Endothelial cell of umbilical vein (primary cell): ENCODE measurements around the gene LYRM7. TPM values are rescaled to one million over a fixed set of nuclear protein-coding genes. Genes with fewer than 3 reads are reported as not detected.

Source experiments
- BruUV-seq: library from RNA; stranded (reverse); fragments of 400-500 nt; replicated peaks from 2 replicates; lab custom pipeline; 2021; lab: Mats Ljungman, UMichigan
- CTCF ChIA-PET: fragments of 300-600, 350-600 bp; sonication (Branson Sonifier 250); formaldehyde crosslinking; loops from one replicate; lab custom pipeline; 2021; ENCODE audit warnings: antibody characterized with exemption, inconsistent platforms; lab: Charles Lee
- POLR2A ChIA-PET: fragments of 300-600, 350-600 bp; sonication (Branson Sonifier 250); formaldehyde crosslinking; loops from one replicate; lab custom pipeline; 2021; ENCODE audit warnings: antibody characterized with exemption, inconsistent platforms; lab: Charles Lee
- DNase-seq: peaks from one replicate; pipeline ENCODE4 v3.0.0-alpha.2; 2011; ENCODE audit warnings: low read depth, low spot score
- FAIRE-seq: peaks from 2 replicates; lab custom pipeline; 2011; peaks lifted over from hg19 to GRCh38; lab: Jason Lieb, UNC
- H2AFZ ChIP-seq: 2 replicates; pipeline ENCODE4 v1.6.0; 2012; ENCODE audit warnings: low read depth, low read length, control low read depth, inconsistent platforms
- H3K27ac ChIP-seq: 2 replicates; pipeline ENCODE4 v1.5.1; 2011; ENCODE audit warnings: low read depth, mild to moderate bottlenecking, control low read depth, low read length, moderate library complexity; ENCODE audit not compliant: insufficient read depth
- H3K27me3 ChIP-seq, 2 experiments: 2 replicates each; pipeline versions ENCODE4 v1.6.0 to v1.6.1; 2011; ENCODE audit warnings: low read length in 2 of 2, mixed read lengths in 1 of 2; ENCODE audit not compliant: control insufficient read depth in 2 of 2, insufficient read depth in 2 of 2
- H3K36me3 ChIP-seq, 2 experiments: 2 replicates in 1 of 2; 3 replicates in 1 of 2; pipeline ENCODE4 v1.5.1; 2011; ENCODE audit warnings: low read length in 2 of 2, mild to moderate bottlenecking in 1 of 2, moderate library complexity in 1 of 2; ENCODE audit not compliant: control insufficient read depth in 2 of 2, insufficient read depth in 2 of 2; ENCODE audit errors: extremely low read depth in 1 of 2
- H3K4me1 ChIP-seq: 3 replicates; pipeline ENCODE4 v1.5.1; 2011; ENCODE audit warnings: mild to moderate bottlenecking, low read length; ENCODE audit not compliant: control insufficient read depth, insufficient read depth; ENCODE audit errors: extremely low read depth
- H3K4me2 ChIP-seq: 2 replicates; pipeline ENCODE4 v1.6.1; 2011; ENCODE audit warnings: low read length, control low read depth, mixed read lengths; ENCODE audit not compliant: insufficient read depth
- H3K4me3 ChIP-seq, 3 experiments: fragments of 200-600 bp in 1 of 3; sonication (generic), shearing (Covaris generic) in 1 of 3; replicated peaks in 1 of 3; 2 replicates each; pipeline ENCODE4 v1.5.1; 2011 to 2016; ENCODE audit warnings: control low read depth in 3 of 3, low read length in 3 of 3, mild to moderate bottlenecking in 2 of 3, inconsistent platforms in 1 of 3, low read depth in 1 of 3, moderate library complexity in 1 of 3; ENCODE audit not compliant: insufficient read depth in 1 of 3
- H3K79me2 ChIP-seq: 2 replicates; pipeline ENCODE4 v1.6.0; 2012; ENCODE audit warnings: low read length, inconsistent platforms; ENCODE audit not compliant: control insufficient read depth, insufficient read depth
- H3K9ac ChIP-seq: replicated peaks from 2 replicates; pipeline ENCODE3; 2011; ENCODE audit warnings: low read length, control low read depth; ENCODE audit not compliant: insufficient read depth; ENCODE audit errors: extremely low read depth
- H3K9me1 ChIP-seq: replicated peaks from 3 replicates; pipeline ENCODE4 v1.6.0; 2011; ENCODE audit warnings: mild to moderate bottlenecking, low read length; ENCODE audit not compliant: control insufficient read depth, insufficient read depth; ENCODE audit errors: extremely low read depth
- H3K9me3 ChIP-seq: replicated peaks from 2 replicates; pipeline ENCODE4 v1.5.1; 2012; ENCODE audit warnings: low read length, inconsistent platforms; ENCODE audit not compliant: control insufficient read depth, insufficient read depth
- H4K20me1 ChIP-seq: replicated peaks from 2 replicates; pipeline ENCODE3; 2011; ENCODE audit warnings: mild to moderate bottlenecking, low read length; ENCODE audit not compliant: control insufficient read depth, insufficient read depth; ENCODE audit errors: extremely low read depth
- CTCF ChIP-seq, 2 donors: IDR thresholded peaks; 1 replicate in 1 of 2; 2 replicates in 1 of 2; pipeline ENCODE4 v1.5.1; 2011; ENCODE audit warnings: low read length in 2 of 2, mild to moderate bottlenecking in 2 of 2, moderate library complexity in 2 of 2, control low read depth in 1 of 2, inconsistent platforms in 1 of 2, low read depth in 1 of 2; ENCODE audit not compliant: insufficient read depth in 1 of 2; ENCODE audit errors: extremely low read depth in 1 of 2
- EZH2 ChIP-seq: IDR thresholded peaks from 2 replicates; pipeline ENCODE4 v1.6.1; 2012; ENCODE audit warnings: borderline replicate concordance, low read depth, mild to moderate bottlenecking, moderate library complexity, low read length, inconsistent platforms; ENCODE audit not compliant: severe bottlenecking
- FOS ChIP-seq: IDR thresholded peaks from 2 replicates; pipeline ENCODE4 v1.6.1; 2011; ENCODE audit warnings: mild to moderate bottlenecking, low read length, moderate library complexity, borderline replicate concordance; ENCODE audit not compliant: insufficient read depth
- GATA2 ChIP-seq: IDR thresholded peaks from 2 replicates; pipeline ENCODE4 v1.7.0; 2011; ENCODE audit warnings: low read depth, mild to moderate bottlenecking, moderate library complexity, mixed read lengths, low read length; ENCODE audit not compliant: insufficient read length, insufficient read depth
- JUN ChIP-seq: IDR thresholded peaks from 2 replicates; pipeline ENCODE4 v1.6.1; 2011; ENCODE audit warnings: borderline replicate concordance, low read depth; ENCODE audit not compliant: insufficient read length, insufficient read depth
- MAX ChIP-seq: IDR thresholded peaks from 2 replicates; pipeline ENCODE4 v1.6.1; 2011; ENCODE audit not compliant: insufficient read depth, insufficient read length
- MYC ChIP-seq: IDR thresholded peaks from one replicate; pipeline ENCODE4 v1.6.1; 2011; ENCODE audit warnings: mild to moderate bottlenecking, low read depth, low read length
- POLR2A ChIP-seq: IDR thresholded peaks from 2 replicates; pipeline ENCODE4 v1.6.1; 2012; ENCODE audit warnings: low read depth, mild to moderate bottlenecking, control low read depth, low read length
- POLR2AphosphoS5 ChIP-seq: IDR thresholded peaks from 2 replicates; pipeline ENCODE4 v1.6.1; 2012; ENCODE audit warnings: low read depth, mild to moderate bottlenecking, control low read depth, low read length, moderate library complexity; ENCODE audit not compliant: insufficient read depth
- dilution Hi-C: fragments of 300-500 bp; cut with MboI; formaldehyde crosslinking; loops from one replicate; pipeline ENCODE4 v1.15.0; 2019; ENCODE audit warnings: low sequenced_read_pairs; ENCODE audit not compliant: extremely low pct_ligation_motif_present
- intact Hi-C: fragments of 100-400 bp; cut with micrococcal nuclease; formaldehyde crosslinking; loops from one replicate; pipeline ENCODE4 v1.10.0; 2022
- polyA plus RNA-seq, 4 experiments: library from polyadenylated mRNA; depleted of rRNA in 3 of 4; stranded (reverse) in 3 of 4; unstranded in 1 of 4; fragments of >200 nt; gene quantifications; 2 replicates each; pipeline versions ENCODE4 v1.2.1 to v1.2.3, GENCODE V29; 2011 to 2012; ENCODE audit warnings: missing spikeins in 1 of 4
- total RNA-seq: library from RNA; stranded (reverse); gene quantifications from 2 replicates; pipeline ENCODE4 v1.2.3, GENCODE V29; 2021

Gene LYRM7
- total and polyA plus RNA-seq, 2 donors (not counting 3 experiments of a cell fraction or from before 2014, with no cell fraction given): 0.88 to 7.5 TPM

GRCh38 chr5:131209175-131209505 lies 38.4 kb downstream of the LYRM7 start:
- FAIRE-seq: no peak
- intact Hi-C loops (no loop called here), dilution Hi-C loops (no loop called here)
- no peak for TF ChIP-seq FOS
- no peak for TF ChIP-seq GATA2
- no peak for TF ChIP-seq POLR2AphosphoS5
- TF ChIP-seq MYC: no peak
- TF ChIP-seq EZH2: no peak
- DNase-seq: no peak
- ChIA-PET CTCF (interaction anchor here (1.5 kb wide), 1 partner anchor 12 kb away, joined by 5 read pairs; no protein-coding TSS in a partner anchor), POLR2A (no interaction called here)
- H4K20me1 ChIP-seq: no peaks in the 10 kb centered on the region
- no peak overlapping the region for H3K9ac ChIP-seq
- H3K4me2 ChIP-seq: no peak overlapping the region
- H3K79me2 ChIP-seq: no peaks in the 10 kb centered on the region
- no peak overlapping the region for H2AFZ ChIP-seq
- no peaks in the 10 kb centered on the region for H3K9me3 ChIP-seq
- no peaks in the 10 kb centered on the region for H3K9me1 ChIP-seq
- BruUV-seq: no TSS peak
- no peaks in the 10 kb centered on the region for H3K4me1 ChIP-seq
- no peaks in the 10 kb centered on the region for H3K36me3 ChIP-seq
- no peak overlapping the region for H3K27ac ChIP-seq
- H3K4me3 ChIP-seq: no peak overlapping the region
- no peaks in the 10 kb centered on the region for H3K27me3 ChIP-seq

- intact Hi-C loops (no loop called here), dilution Hi-C loops (no loop called here)
- no peak for DNase-seq
- Histone ChIP-seq H3K4me3 (no peak overlapping the region), H3K4me2 (no peak overlapping the region), H3K27me3 (no peaks in the 10 kb centered on the region), H3K36me3 (no peaks in the 10 kb centered on the region), H3K79me2 (no peaks in the 10 kb centered on the region), H3K9me1 (no peaks in the 10 kb centered on the region), H3K4me1 (no peaks in the 10 kb centered on the region), H4K20me1 (no peaks in the 10 kb centered on the region), H3K9me3 (no peaks in the 10 kb centered on the region), H3K9ac (no peak overlapping the region), H2AFZ (no peak overlapping the region), H3K27ac (no peak overlapping the region)
- no peak for TF ChIP-seq JUN
- TF ChIP-seq EZH2: no peak
- no peak for TF ChIP-seq POLR2A
- no peak for TF ChIP-seq MAX
- no peak for TF ChIP-seq MYC
- no peak for TF ChIP-seq GATA2
- no peak for TF ChIP-seq POLR2AphosphoS5
- TF ChIP-seq CTCF (IDR thresholded peaks at IDR 0.05; ENCODE audit: extremely low read depth in 1 of 2, insufficient read depth in 1 of 2, low read depth in 1 of 2, low read length in 2 of 2): no peak
- no peak for TF ChIP-seq FOS
- BruUV-seq: no TSS peak
- CTCF ChIA-PET: interaction anchor here (1.5 kb wide), 1 partner anchor 11 kb away, joined by 5 read pairs; no protein-coding TSS in a partner anchor
- no peak for FAIRE-seq
- POLR2A ChIA-PET: no interaction called here
Observed at GRCh38 chr5:131209506-131210150, 38.9 kb downstream of the LYRM7 start.
